ENCODE data around the gene TMEM207.
"Not testable (repeated sequence)": the region's sequence is repeated elsewhere in the genome, so short reads cannot be mapped to it uniquely, and the experiment has no call there.

The TMEM207 gene

DNA sequence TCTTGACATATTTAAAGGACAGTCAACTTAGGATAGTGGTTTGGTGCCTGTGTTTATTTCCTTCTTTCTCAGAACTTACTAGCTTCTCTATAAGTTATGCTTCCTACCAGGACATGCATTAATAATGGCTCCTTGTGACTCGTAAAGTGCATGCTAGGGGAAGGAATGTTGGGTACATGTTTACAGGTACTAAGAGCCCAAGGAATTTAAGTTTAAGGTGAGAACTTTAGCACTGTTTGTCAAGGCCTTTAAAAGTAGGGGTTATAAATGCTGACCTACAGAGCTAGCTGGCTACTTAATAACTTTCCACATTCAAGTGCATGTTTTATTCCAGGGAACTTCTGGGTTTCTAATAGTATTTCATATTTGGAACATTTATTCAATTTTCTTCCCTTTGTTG, at the start of gene TMEM207:
TMEM207 (minus strand) TSS at position 101 of the 400 bp plus-strand sequence; CDS start at position 9, 92 bp downstream.
- no peak for DNase-seq

DNA sequence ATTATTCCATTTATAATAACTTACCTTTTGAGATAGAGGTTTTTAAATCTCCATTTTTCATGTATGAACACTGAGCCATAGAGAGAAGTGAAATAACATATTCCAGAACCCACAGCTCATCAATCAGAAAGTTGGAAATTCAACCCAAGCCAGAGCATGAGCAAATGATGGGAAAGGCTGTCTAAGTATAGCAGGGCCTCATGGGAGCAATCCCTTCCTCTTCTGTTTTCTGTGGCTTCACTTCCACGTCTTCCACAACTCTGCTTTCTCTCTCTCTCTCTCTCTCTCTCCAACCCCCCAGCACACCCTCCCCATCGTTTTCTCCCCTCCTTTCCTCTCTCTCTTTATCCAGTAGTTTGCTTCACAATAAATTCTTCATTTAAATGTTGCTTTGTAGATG, 49.4 kb upstream of the TMEM207 start:
- DNase-seq: no peak

DNA sequence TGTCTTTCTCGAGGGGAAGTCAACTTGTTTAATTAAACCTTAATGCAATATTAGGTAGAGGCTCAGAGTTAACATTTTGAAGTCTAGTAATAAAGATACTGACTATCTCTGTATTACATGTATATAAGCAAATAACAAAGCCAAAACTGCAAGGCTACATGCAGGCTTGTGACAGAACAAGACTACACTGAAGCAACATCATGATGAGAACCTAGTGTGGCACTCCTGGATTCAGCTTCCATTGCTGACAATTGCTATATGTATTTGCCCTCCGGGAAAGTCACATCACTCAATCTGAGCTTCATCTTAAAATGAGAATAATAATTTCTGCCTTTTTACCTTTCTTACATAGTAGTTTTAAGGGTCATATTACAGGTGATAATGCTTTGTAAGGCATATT, 48.6 kb upstream of the TMEM207 start:
- no peak for DNase-seq

DNA sequence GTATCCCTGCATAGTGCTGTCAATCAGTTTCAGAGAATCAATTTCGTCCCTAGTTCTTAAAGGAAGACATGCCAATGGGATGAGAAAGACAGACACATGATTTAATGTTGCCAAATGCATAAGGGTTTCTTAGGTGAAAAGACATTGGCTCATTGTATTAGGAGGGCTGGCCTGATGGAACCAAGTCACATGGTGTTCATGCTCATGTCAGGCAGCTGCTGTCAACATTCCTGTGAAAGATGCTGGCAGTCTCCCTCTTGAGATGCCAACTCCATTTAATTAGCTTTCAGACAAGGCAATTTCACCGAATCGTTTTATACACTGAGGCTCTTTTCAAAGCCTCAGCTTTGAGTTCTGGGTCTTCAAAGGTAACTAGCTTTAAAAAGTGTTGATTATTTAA, 48.1 kb upstream of the TMEM207 start:
- no peak for DNase-seq

DNA sequence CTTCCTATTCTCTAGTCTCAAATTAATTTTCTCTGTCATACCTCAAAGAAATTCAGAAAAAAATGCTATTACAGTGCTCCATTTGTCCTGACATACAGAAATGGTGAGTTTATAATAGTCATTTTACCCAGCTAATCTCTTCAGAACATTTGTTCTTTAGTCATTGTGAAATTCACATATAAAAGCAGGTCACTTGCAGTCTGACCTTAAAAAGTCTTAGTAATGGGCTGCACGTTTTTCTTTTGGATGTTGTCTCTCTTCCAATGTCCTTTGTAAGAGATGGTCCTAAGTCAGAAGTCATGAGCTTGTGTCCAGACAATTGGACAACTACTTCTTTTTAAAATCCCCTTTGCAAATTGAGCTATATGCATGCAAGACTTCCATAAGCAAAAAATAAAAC, 47.2 kb upstream of the TMEM207 start:
- no peak for DNase-seq

DNA sequence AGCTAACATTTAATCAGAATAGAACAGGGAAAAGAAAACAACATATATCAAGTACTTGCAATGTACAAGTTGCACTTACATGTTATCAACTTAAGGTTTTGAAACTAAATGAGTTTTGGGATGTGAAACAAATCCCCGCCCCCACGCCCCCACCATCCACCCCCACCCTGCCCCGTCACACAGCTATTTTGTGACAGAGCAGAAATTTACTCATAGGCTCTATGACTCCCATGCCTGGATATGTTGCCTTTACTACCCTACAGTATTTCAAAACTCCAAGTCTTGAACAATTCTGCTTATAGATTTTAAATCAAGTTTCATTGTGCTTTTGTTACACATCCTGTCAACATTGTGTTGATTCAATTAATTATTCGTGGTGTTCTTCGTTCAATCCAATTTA, 46.1 kb upstream of the TMEM207 start:
- no peak for DNase-seq

DNA sequence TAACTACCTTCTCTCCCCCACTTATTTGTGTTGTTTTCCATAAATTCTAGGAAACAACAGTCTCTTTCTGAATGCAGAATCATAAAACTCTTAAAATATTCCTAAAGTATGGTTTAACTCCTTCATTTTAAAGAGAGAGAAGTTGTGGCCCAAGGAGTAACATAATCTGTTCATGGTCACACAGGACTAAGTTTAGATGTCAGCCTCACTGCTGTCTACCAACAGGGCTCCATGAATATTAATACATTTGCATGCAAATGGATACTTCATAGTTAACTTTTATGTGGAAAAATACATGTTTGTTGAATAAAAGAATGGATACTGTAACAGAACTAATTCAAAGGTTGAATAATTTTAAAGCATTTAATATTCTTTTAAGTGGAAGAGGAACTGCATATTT, 45.7 kb upstream of the TMEM207 start:
- no peak for DNase-seq

DNA sequence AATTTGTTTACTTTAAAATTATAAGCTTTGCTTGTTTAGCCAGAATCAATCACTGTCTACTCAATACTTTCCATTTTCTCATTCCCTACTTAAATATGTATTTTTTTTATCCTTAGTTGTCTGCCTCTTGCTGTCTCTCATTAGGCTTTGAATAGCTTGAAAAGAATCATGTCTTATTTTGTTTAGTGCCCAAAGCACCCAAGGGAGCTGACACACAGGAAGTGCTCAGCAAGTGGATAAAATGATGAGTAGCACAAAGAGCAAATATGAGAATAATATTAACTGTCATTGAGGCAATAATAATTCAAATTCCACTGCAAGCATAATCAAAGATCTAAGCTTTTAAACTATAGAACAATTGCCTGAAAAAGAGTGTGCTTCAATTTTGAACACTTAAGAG, 45.2 kb upstream of the TMEM207 start:
- DNase-seq: no peak

DNA sequence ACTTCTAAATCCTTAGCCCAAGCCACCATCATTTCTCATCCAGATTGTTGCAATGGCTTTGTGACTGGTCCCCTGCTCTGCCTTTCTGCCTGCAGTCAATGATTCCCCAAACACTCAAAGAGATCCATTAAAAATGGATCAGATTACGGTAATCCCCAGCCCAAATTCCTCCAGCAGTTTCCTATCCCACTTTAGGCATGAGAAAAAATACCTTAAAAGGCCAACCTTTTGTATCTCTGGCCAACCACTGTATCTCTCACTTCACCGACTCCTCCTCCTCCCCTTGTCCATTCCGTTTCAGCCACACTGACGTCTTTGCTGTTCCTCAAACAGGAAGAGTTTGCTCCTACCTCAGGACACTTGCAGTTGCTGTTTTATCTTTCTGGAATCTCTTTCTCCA, 43.3 kb upstream of the TMEM207 start:
- no peak for DNase-seq

DNA sequence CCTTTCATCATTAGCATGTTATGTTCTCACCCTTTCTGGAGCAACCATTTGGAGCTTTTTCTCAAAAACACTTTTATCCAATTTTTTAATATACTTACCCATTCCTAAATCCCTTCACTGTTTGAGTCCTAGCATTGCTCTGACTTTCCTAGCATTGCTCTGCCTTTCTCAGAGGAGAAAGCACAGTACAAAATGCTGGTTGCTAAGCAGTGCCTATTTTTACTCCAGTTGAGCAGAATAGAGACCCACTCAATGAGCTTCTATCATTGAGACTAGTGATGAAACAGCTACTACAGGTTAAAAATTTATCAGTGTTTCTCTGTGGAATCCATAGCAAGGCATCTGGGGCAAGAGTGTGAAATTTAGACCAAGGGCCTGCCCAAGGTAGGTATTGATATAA, 42.4 kb upstream of the TMEM207 start:
- no peak for DNase-seq

DNA sequence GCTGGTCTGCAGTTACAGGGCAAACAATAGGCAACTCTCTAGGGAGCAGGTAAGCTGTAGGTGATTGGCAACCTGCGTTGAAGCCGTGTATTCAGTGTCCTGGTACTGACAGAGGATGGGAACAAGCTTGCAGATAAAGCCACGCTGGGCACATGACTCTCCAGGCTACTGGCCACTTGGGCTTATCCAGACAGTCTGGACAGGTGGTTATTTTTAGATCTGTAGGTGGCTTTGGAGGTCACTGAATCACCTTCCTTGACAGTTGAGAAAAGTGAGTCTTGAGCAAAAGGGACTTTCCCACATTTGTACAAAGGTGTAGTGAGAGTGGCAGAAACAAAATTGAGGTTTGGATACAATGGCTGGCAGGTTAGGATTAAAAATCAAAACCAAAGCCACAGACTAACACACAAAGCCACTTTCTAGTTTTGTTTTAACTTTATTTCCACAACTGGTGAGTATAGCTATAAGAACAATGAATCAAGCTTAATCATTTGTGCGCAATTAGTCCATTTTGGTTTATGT, 41.9 kb upstream of the TMEM207 start:
- DNase-seq: no peak

DNA sequence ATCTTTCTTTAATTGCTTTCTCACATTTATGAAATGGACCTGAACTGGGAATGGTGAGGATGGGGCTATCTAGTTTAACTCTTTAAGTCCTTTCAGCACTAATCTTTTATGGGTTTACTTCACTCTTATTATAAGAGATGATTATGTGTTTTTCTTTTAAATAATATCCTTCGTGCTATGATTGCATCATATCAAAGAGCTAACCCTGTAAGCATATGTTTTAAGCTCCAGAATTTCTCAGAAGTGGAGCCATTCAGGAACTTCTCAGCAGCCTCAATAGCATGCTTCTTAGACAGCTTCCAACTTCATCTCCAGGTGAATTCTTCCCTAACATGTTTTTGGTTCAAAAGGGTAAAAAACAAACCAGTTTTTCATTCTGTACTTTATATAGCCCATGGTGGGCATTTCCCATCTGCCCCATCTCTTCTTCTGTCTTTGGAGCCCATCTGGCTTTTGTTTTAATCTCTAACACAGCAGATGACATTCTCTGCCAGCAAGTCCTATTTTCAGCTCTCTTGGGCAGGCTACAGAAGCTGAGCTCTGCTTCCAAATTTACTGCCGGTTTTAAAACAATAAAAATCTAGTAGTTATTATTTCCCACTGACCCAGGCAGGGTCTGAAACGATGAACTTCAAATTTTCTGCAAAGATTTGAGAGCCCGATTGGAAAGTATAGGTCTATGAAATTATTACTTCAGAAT, 37.4 kb upstream of the TMEM207 start:
- no peak for DNase-seq

DNA sequence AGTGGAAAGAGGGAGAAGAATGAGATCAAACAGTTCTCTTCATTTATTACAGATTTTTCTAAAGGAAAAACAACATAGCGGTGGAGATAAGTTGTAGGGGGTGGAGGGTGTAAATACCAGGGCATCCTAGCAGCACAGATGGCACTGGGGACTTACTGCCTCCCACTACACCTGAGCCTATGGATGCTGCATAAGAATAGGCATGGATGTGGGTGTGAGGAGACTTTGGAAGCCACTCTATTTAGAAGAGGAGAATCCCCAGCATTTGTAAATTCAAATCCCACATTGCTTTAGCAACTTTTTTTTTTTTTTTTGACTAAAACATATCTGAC, 36.8 kb upstream of the TMEM207 start:
- no peak for DNase-seq

DNA sequence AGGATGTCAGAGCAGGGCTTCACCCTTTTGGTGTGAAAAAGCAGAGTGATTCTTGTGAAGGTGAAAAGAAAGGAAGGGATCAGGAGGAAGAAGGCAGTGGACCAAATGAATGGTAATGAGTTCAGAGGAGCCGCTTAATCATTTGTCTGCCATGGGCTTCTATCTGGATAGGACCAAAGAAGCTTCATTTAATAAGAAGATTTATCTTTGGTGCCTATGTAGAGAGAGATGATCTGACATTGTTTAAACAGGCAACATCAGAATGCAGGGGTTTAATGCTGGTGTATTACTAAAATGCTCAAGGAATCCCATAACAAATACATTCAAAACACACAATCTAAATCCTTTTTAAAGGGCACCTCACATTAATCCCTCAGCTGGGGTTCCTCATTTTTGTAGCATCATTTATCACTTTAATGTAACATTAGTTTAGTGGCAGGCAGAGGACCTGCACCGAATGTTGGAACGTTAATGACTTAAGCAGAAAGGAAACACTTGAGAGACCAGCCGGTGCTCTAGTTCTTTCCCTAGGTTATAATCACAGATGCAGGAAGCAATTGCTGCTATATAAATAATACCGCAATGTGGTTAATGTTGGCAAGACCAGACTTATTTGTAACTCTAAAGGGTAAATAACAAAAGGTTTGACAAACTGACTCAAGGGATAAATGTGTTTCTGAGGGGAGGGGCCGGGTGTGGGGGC, 36.3 kb upstream of the TMEM207 start:
- no peak for DNase-seq

DNA sequence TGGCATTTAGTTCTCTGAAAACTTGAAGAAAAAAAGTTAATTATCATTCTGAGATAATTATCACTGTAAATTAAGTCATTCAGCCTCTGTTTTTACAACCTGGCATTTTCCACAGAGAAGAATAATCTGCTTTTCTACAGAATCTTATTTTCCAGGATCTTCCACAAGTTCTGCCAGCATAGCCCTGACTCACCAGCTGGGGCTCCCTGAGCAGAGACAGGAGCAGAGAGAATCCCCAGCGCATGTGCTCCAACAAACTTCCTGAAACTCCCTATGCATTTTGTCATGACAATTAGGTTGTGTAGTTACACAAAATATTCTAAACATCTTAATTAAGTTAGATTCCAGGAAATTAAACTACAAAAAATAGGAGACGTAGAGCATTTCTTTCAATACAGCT, 32.1 kb upstream of the TMEM207 start:
- no peak for DNase-seq

DNA sequence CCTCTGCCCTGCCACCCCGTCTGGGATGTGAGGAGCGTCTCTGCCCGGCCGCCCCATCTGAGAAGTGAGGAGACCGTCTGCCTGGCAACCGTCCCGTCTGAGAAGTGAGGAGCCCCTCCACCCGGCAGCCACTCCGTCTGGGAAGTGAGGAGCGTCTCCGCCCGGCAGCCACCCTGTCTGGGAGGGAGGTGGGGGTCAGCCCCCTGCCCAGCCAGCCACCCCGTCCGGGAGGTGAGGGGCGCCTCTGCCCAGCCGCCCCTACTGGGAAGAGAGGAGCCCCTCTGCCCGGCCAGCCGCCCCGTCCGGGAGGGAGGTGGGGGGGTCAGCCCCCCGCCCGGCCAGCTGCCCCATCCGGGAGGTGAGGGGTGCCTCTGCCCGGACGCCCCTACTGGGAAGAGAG, 23.6 kb upstream of the TMEM207 start:
- not testable (repeated sequence) for DNase-seq

DNA sequence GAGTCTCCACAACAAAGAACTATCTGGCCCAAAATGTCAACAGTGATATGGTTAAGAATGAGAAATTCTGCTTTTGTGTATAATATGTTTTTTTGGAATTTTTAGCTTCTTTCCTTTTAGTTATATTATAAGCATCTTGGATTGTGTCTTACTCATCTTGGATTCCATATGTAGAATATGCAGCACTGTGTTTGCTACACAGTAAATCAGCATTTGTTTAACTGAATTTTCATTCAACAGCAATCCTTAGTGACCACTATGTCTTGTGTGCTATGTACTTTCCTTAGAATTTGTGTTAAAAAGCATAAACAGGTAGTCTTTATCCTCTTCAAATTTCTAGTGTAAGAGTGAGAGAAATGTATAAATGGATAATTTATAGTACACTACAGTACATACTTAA, 18.2 kb upstream of the TMEM207 start:
- no peak for DNase-seq

DNA sequence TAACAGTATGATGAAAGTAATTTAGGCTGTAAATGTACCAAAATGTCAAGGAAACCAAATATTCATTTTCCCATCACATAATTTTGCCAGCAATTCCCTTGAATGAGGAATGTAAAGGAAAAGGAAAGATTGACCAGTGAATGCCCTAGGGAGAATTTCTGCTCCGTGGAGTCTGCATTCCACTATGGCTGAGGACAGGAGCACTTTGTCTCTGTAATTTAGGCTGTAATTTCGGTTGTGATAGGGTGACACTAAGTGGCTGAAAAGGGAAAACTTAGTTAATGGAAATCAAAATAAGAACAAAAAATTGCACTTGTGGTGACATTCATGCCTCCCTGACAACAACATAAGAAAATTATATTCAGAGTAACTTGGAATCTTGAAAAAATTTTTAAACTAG, 8.3 kb upstream of the TMEM207 start:
- DNase-seq: no peak

DNA sequence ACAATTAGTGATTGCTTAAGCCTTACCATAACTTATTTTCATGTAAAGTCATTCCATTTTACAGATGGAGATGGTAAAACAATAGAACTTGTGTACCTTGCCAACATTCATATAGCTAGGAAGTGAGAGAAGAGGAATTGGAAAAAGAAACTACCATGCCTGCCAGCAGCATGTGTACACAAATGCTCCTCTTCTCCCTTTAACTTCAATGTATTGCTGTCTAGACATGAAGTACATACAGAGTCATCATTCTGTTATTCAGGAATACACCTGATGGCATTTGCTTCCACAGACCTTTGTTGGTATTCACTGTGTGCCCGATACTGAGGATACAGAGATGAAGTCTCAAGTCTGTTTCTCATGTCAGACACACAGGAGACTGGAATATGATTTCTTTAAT, 7.1 kb upstream of the TMEM207 start:
- DNase-seq: no peak

DNA sequence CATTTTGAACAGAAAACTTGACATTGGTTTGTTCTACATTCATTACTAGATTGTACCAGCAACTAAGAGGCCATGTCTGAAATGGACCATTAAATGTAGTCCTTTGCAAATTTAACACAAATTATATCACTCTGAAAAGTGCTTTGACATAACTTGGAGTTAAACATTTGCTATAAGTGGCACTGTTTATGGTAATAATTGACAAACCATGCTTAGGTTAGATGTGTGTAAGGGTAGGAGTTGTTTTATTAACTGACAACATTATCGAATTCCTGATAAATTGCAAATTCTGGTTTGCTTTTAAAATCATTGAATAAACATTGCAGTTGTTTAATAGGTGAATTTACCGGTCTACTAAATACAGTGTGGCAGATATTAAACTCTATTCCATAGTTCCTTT, 6.1 kb upstream of the TMEM207 start:
- no peak for DNase-seq

DNA sequence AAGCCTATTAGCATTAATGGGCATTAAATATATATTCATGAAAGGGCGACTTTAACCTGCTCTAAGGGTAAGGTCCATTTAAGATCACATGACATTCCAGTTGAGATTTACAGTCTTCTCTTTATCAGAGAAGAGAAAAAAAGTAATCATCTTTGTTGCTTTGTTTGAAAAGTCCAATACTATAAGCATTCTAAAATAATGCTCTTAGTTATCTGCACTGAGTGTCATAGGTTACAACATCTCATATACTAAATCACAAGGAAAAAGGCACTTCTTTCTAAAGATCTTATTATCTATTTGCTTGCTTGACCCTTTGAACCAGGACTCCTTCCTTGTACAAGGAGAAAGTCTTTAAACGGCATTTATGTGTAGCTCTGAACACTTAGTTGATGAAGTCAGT, 1.4 kb downstream of the TMEM207 start:
- no peak for DNase-seq

DNA sequence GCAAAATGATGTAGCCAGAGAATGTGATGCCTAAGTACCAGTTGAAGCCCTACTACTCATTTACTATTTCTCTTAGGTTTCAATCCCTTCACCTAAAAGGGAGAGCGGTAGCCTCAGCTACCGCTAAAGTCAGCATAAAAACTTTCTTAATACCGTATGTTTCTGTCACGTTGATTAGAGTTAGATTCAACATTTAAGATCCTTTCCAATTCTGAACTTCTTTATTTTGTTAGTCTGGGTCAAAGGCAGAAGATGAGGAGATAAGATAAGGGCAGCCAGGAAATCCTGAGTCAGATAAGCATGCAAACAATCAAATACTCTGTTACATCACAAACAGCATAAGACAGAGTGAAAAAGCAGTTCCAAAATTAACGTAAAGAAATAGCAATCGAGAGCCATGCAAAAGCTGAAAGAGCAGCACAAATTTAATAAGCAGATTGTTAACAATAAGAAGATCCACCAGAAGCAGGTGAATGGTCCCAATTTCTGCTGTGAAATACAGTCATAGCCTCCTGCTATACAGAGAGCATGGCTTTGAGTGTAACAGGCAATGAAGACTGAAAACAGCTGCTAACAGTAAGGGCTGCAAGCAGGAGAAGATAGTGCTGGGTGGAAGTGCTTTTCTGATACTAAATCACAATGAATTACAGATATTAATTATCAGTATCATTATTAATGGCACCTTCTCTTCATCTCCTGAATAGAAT, 3.0 kb downstream of the TMEM207 start:
- no peak for DNase-seq

DNA sequence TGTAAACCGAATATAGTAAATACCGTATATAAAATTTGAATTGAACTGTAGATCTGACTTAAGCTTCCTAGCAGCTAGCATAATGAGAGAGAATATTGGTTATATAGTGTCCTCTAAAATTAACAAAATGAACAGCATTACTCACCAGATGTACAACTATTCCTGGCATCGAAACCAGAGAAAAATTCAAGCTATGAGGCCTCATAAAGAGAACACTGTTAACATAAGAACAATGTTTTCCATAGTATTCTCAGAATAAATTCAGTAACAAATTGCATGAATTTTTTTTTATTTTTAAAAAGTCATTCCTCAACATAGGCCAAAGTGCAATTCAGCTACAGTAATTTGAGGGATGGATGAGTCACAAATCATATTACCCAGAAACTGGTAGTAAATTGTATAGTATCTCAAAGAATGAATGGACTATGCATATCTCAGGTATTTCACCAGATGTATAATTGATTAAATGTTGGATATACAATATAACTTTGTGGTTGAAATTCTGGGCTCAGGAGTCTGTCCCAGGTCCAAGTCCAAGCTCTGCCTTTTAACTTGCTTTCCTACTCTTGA, 5.0 kb downstream of the TMEM207 start:
- DNase-seq: no peak

DNA sequence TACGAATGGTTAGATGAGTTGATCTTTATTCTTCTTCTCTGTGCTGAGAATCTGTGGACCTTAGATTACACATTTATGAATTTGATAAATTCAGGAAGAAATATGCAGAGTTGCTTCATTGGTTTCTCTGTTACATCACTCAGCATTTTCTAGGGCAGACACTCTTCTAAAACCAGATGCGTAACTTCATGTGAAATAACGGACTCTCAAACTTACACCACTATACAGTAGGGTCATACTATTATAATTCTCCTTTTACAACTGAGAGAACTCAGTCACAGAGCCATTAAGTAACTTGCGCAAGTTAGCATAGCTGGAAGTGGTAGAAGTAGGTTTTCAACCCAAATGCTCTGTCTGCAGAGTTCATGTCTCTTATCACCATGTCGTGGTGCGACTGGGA, 5.7 kb downstream of the TMEM207 start:
- no peak for DNase-seq
